Measurements from ENCODE around the gene TOM1L2. TPM values are rescaled to one million over a fixed set of nuclear protein-coding genes. Genes with fewer than 3 reads are reported as not detected.
A peak's percentile ranks its signal among the peaks of the same experiment; 100 is the strongest.

TOM1L2 gene
- total RNA-seq, 2 donors from 2014 or later = 47.6 to 68.7 TPM

DNA sequence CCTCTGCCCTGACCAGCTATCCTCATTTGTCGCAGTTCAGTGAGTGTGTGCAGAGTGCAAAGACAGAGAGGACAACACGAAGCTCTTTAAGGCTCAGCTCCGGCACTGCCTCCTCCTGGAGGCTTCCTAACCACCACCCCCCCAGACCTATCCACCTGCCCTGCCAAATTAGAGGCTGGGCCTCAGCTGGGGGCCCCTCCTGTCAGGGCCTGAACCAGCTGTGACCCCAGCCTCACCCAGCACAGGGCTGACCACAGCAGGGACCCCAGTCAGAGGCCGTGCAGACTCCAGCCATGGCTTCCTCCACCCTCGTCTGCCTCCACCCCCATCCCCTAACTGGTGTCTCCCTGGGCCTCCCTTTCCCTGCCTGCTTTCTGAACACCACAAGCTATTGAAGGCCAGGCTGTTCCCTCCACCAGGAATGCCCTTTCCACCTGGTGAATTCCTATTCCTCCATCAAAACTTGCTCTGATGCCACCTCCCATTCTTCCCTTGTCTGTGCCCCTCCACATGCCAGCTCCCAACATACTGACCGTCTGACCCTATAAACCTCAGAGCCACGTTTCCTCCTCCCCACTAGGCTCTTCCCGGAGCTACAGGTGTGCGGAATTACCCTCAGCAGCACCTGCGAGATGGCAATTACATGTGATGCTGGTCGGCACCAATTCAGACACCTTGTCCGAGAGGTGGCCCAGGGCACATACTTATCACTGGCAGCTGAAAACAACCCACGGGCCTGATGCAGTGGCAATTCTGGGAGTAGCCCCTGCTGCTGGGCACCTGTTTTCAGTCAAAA is 144.2 kb downstream of the TOM1L2 start:
- no peak overlapping the region for H3K9ac ChIP-seq (ENCODE audit: low read depth in 2 of 2, low read length in 2 of 2)
- no peaks in the 10 kb centered on the region for H3K9me3 ChIP-seq
- DNase-seq = no peak
- no peaks in the 10 kb centered on the region for H3K36me3 ChIP-seq
- peaks cover 18% of the 10 kb centered on the region for H3K4me1 ChIP-seq
- TF ChIP-seq CTCF (IDR thresholded peaks at IDR 0.05) = no peak
- H3K27me3 ChIP-seq = no peaks in the 10 kb centered on the region
- H3K27ac ChIP-seq = no peak overlapping the region
- intact Hi-C loops (cut with DNase I) = no loop called here
- no peak overlapping the region for H3K4me3 ChIP-seq

DNA sequence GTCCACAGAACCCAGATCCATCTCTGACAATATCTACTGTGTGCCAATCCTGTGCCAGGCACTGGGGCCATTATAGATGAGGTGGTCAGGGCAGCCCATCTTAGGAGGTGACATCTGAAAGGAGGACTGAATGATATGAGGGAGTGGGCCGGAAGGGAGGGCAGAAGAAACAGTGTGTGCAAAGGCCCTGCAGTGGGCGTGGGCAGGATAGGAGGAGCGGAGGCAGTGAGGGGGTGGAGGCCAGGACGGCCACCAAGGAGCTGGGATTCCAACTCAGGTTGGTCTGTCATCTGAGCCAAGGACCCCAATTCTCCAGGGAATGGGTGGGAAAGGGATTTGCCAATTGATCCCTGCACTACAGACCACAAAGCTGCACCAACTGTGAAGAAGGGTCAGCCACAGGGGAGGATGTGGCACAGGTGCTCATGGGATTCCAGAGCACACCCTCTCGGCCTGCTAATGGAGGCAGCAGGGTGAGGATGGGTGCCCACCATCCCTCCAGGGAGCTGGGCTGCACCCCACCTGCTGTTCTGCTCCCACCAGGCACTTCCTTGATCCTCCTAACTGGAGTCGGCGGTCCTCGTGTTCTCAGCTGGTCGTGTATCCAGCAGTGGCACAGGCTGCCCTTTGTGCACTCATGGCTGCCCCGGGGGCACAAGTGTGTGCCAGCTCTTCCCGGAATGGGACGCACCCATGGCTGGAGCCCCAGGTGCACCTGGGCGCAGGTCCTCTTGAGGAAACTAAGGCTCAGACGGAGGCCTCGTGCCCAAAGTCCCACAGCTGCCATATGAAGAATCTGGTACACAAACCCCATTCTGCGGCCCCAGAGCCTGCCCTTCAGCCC is 145.0 kb downstream of the TOM1L2 start:
- intact Hi-C loops (cut with DNase I) = no loop called here
- H3K4me1 ChIP-seq = peaks cover 23% of the 10 kb centered on the region
- no peaks in the 10 kb centered on the region for H3K36me3 ChIP-seq
- peak overlapping the region in 1 of 2 donors; percentile 46 for H3K9ac ChIP-seq (ENCODE audit: low read depth in 2 of 2, low read length in 2 of 2)
- no peak overlapping the region for H3K4me3 ChIP-seq
- no peaks in the 10 kb centered on the region for H3K9me3 ChIP-seq
- no peak for TF ChIP-seq CTCF (IDR thresholded peaks at IDR 0.05)
- DNase-seq = no peak
- H3K27me3 ChIP-seq = no peaks in the 10 kb centered on the region
- peak overlapping the region; percentile 93 for H3K27ac ChIP-seq

DNA sequence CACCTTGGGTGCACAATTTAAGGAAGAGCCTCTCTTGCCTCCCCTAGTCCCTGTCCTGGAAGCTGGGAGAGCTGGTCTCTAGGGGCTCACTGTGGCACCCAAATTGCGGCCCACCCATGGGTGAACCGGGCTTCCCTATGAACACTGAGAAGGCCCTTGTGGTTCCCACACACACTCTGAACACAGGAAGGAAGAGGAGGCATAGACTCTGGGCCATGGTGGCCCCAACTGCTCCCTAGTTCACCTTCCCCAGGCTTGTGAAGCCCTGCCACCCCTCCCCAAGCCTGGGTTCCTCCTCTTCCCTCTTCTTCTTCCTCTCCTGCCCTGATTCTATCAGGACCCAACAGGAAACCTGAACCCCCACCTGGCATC is 145.9 kb downstream of the TOM1L2 start:
- Histone ChIP-seq H3K9ac (ENCODE audit: low read depth in 2 of 2, low read length in 2 of 2) (peak overlapping the region in 1 of 2 donors; percentile 46), H3K9me3 (no peaks in the 10 kb centered on the region), H3K4me3 (no peak overlapping the region), H3K27ac (peak overlapping the region; percentile 93), H3K36me3 (no peaks in the 10 kb centered on the region), H3K4me1 (peaks cover 29% of the 10 kb centered on the region), H3K27me3 (no peaks in the 10 kb centered on the region)
- TF ChIP-seq CTCF (IDR thresholded peaks at IDR 0.05) = no peak
- intact Hi-C loops (cut with DNase I) = no loop called here
- DNase-seq = no peak

GRCh38 chr17:17824783-17825614 is 147.2 kb downstream of the TOM1L2 start:
- no peaks in the 10 kb centered on the region for H3K9me3 ChIP-seq
- peaks cover 38% of the 10 kb centered on the region for H3K4me1 ChIP-seq
- no peak overlapping the region for H3K4me3 ChIP-seq
- H3K27ac ChIP-seq = peak overlapping the region; percentile 93
- no peak for TF ChIP-seq CTCF (IDR thresholded peaks at IDR 0.05)
- H3K27me3 ChIP-seq = no peaks in the 10 kb centered on the region
- H3K9ac ChIP-seq (ENCODE audit: low read depth in 2 of 2, low read length in 2 of 2) = peak overlapping the region; percentile 26 to 91
- DNase-seq = no peak
- intact Hi-C loops (cut with DNase I) = no loop called here
- H3K36me3 ChIP-seq = no peaks in the 10 kb centered on the region

Measured in colonic mucosa (tissue), 4 donors.